ENCODE data around the gene SPDL1. TPM values are rescaled to one million over a fixed set of nuclear protein-coding genes. Genes with fewer than 3 reads are reported as not detected.

Gene SPDL1
- total and polyA plus RNA-seq, 2 experiments from 2014 or later = 17.9 to 27.3 TPM

DNA sequence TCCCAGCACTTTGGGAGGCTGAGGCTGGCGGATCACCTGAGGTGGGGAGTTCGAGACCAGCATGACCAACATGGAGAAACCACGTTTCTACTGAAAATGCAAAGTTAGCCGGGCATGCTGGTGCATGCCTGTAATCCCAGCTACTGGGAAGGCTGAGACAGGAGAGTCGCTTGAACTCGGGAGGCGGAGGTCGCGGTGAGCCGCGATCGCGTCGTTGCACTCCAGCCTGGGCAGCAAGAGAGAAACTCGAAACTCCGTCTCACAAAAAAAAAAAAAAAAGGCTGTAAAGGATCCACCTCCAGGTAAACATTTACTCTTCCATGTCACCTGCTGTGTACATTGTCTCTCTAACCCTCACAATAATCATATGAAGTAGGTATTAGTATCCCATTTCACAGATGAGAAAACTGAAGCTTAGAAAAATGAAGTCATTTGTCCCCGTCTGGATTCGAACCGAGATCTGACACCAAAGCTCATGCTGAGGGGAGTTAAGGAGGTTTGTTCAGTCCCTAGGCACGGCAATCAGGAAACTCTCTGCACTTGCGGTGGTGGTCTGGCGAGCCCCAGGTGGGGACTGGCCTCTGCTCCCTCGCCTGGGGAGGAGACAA is 53.0 kb downstream of the SPDL1 start:
- 48% methylated on average over 23 of the region's 23 CpGs for WGBS (ENCODE audit: low lambda C conversion rate, missing lambda C conversion rate)
- Histone ChIP-seq H3K4me2 (peak overlapping the region; percentile 76), H3K4me3 (no peak overlapping the region), H2AFZ (no peak overlapping the region), H3K27ac (no peak overlapping the region), H3K27me3 (peaks cover 33% of the 10 kb centered on the region), H3K9me2 (replicated peaks; ENCODE audit: insufficient read depth) (no peaks in the 10 kb centered on the region), H3K9me3 (ENCODE audit: low read depth) (no peaks in the 10 kb centered on the region), H3K4me1 (ENCODE audit: insufficient read depth) (no peaks in the 10 kb centered on the region), H3K79me2 (no peaks in the 10 kb centered on the region), H3K36me3 (replicated peaks; ENCODE audit: insufficient read depth, low read depth) (no peaks in the 10 kb centered on the region), H4K20me1 (ENCODE audit: insufficient read depth, poor library complexity, severe bottlenecking) (no peaks in the 10 kb centered on the region)
- no peak for TF ChIP-seq EZH2 (IDR thresholded peaks at IDR 0.05; ENCODE audit: borderline replicate concordance)
- TF ChIP-seq EZH2phosphoT487 (IDR thresholded peaks at IDR 0.05; ENCODE audit: low read depth, severe bottlenecking, unreplicated experiment) = no peak
- TF ChIP-seq, protein P1, sequence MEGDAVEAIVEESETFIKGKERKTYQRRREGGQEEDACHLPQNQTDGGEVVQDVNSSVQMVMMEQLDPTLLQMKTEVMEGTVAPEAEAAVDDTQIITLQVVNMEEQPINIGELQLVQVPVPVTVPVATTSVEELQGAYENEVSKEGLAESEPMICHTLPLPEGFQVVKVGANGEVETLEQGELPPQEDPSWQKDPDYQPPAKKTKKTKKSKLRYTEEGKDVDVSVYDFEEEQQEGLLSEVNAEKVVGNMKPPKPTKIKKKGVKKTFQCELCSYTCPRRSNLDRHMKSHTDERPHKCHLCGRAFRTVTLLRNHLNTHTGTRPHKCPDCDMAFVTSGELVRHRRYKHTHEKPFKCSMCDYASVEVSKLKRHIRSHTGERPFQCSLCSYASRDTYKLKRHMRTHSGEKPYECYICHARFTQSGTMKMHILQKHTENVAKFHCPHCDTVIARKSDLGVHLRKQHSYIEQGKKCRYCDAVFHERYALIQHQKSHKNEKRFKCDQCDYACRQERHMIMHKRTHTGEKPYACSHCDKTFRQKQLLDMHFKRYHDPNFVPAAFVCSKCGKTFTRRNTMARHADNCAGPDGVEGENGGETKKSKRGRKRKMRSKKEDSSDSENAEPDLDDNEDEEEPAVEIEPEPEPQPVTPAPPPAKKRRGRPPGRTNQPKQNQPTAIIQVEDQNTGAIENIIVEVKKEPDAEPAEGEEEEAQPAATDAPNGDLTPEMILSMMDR (IDR thresholded peaks at IDR 0.05; ENCODE audit: poor library complexity) = no peak
- DNase-seq (ENCODE audit: low spot score) = no peak

- Histone ChIP-seq H3K4me1 (ENCODE audit: insufficient read depth) (no peaks in the 10 kb centered on the region), H4K20me1 (ENCODE audit: insufficient read depth, poor library complexity, severe bottlenecking) (no peaks in the 10 kb centered on the region), H3K9me2 (replicated peaks; ENCODE audit: insufficient read depth) (no peaks in the 10 kb centered on the region), H3K27ac (no peak within 1 kb of the TSS), H3K27me3 (peaks cover 33% of the 10 kb centered on the region), H3K36me3 (replicated peaks; ENCODE audit: insufficient read depth, low read depth) (no peaks in the 10 kb centered on the region), H2AFZ (no peak within 1 kb of the TSS), H3K4me3 (no peak within 1 kb of the TSS), H3K9me3 (ENCODE audit: low read depth) (no peaks in the 10 kb centered on the region), H3K4me2 (peak within 1 kb of the TSS; percentile 76), H3K79me2 (no peaks in the 10 kb centered on the region)
- DNase-seq (ENCODE audit: low spot score) = no peak
- no peak for TF ChIP-seq EZH2phosphoT487 (IDR thresholded peaks at IDR 0.05; ENCODE audit: low read depth, severe bottlenecking, unreplicated experiment)
- peak; percentile 71 for TF ChIP-seq EZH2 (IDR thresholded peaks at IDR 0.05; ENCODE audit: borderline replicate concordance)
- WGBS (ENCODE audit: low lambda C conversion rate, missing lambda C conversion rate) = 5% methylated on average over 26 of the region's 42 CpGs
Observed at GRCh38 chr5:169637085-169637548, 53.5 kb downstream of the SPDL1 start, which contains the start of gene DOCK2. Gene DOCK2, plus strand, starts transcription at chr5:169637275. Its CDS starts 52 bp downstream, at chr5:169637327.

DNA sequence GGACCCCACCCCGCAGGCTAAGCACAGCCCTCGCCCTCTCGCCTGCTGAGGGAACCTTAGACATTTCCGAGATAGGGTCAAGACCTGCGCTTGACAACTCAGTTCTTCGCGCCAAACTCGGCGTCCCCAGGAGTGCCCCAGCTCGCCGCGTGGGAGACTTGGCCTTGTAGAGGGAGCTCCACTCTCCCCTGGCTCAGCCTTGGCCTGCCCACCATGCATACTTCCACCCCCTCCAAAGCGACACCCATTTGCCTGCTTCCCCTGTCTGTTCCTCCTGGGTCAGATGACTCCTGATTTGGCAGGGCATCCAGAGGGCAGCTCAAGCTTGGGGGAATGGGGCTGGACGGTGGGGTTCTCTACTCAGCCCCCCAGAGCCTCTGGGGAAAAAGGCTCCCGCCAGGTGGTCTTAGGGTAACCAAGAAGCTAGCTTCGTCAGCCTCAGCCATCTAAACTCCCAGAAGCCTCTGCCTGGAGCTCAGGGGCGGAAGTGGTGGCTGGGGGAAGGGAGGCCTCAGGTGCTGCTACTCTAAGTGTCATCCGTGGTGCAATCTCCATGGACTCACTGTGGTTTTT is 54.1 kb downstream of the SPDL1 start:
- DNase-seq (ENCODE audit: low spot score) = no peak
- 34% methylated on average over 18 of the region's 18 CpGs for WGBS (ENCODE audit: low lambda C conversion rate, missing lambda C conversion rate)
- TF ChIP-seq, protein P1 (IDR thresholded peaks at IDR 0.05; ENCODE audit: poor library complexity) = no peak
- TF ChIP-seq EZH2phosphoT487 (IDR thresholded peaks at IDR 0.05; ENCODE audit: low read depth, severe bottlenecking, unreplicated experiment) (no peak), EZH2 (IDR thresholded peaks at IDR 0.05; ENCODE audit: borderline replicate concordance) (no peak)
- Histone ChIP-seq H3K9me3 (ENCODE audit: low read depth) (no peaks in the 10 kb centered on the region), H3K9me2 (replicated peaks; ENCODE audit: insufficient read depth) (no peaks in the 10 kb centered on the region), H3K36me3 (replicated peaks; ENCODE audit: insufficient read depth, low read depth) (no peaks in the 10 kb centered on the region), H3K27ac (no peak overlapping the region), H3K4me2 (peak overlapping the region; percentile 76), H3K27me3 (peaks cover 33% of the 10 kb centered on the region), H3K4me3 (no peak overlapping the region), H3K4me1 (ENCODE audit: insufficient read depth) (no peaks in the 10 kb centered on the region), H4K20me1 (ENCODE audit: insufficient read depth, poor library complexity, severe bottlenecking) (no peaks in the 10 kb centered on the region), H2AFZ (no peak overlapping the region), H3K79me2 (no peaks in the 10 kb centered on the region)

DNA sequence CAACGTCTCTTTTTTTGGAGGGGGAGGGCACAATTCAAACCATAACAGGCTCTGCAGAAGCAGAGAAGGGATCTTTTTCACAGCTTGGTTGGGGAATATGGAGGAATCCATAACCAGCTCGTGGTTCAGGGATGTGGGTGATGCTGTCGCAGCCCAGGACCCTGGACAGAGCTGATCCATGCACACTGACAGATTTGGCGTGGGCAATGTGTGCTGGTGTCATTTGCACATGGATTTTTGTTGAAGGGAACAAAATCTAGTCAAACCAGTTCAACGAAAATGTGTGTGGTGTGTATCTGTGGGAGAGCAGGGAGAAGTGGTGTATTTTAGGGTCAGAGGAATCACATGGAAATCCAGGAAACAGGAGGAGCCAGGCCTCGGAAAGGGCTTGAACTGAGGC is 57.7 kb downstream of the SPDL1 start:
- 27% methylated on average over 6 of the region's 6 CpGs for WGBS (ENCODE audit: low lambda C conversion rate, missing lambda C conversion rate)
- H3K27ac ChIP-seq = no peak overlapping the region
- no peaks in the 10 kb centered on the region for H3K79me2 ChIP-seq
- no peaks in the 10 kb centered on the region for H3K9me3 ChIP-seq (ENCODE audit: low read depth)
- peaks cover 29% of the 10 kb centered on the region for H3K27me3 ChIP-seq
- H3K4me3 ChIP-seq = no peak overlapping the region
- H3K4me2 ChIP-seq = no peak overlapping the region
- H3K9me2 ChIP-seq (replicated peaks; ENCODE audit: insufficient read depth) = no peaks in the 10 kb centered on the region
- TF ChIP-seq EZH2 (IDR thresholded peaks at IDR 0.05; ENCODE audit: borderline replicate concordance) (no peak), EZH2phosphoT487 (IDR thresholded peaks at IDR 0.05; ENCODE audit: low read depth, severe bottlenecking, unreplicated experiment) (no peak)
- TF ChIP-seq, protein P1 (IDR thresholded peaks at IDR 0.05; ENCODE audit: poor library complexity) = no peak
- H3K4me1 ChIP-seq (ENCODE audit: insufficient read depth) = no peaks in the 10 kb centered on the region
- no peaks in the 10 kb centered on the region for H3K36me3 ChIP-seq (replicated peaks; ENCODE audit: insufficient read depth, low read depth)
- H2AFZ ChIP-seq = no peak overlapping the region
- peak; percentile 53 for DNase-seq (ENCODE audit: low spot score)
- H4K20me1 ChIP-seq (ENCODE audit: insufficient read depth, poor library complexity, severe bottlenecking) = no peaks in the 10 kb centered on the region

All from hepatocyte (in vitro differentiated cells).